GM19438 (cell line): ENCODE results near the gene RPL28.

Source experiments
- ATAC-seq: cut with Tn5 transposase; IDR thresholded peaks from one replicate; pipeline ENCODE4 v1.9.1; 2021; ENCODE audit warnings: low read depth; ENCODE audit not compliant: unreplicated experiment

The RPL28 gene

GRCh38 chr19:55372316-55373081 lies 13.2 kb upstream of the RPL28 start:
- no peak for ATAC-seq

- no peak for ATAC-seq
These were observed 12.3 kb upstream of the RPL28 start for GRCh38 chr19:55373306-55373992.

GRCh38 chr19:55373993-55374757 lies 11.6 kb upstream of the RPL28 start:
- no peak for ATAC-seq

- ATAC-seq = no peak
These were observed 9.3 kb upstream of the RPL28 start, which contains the start of gene TMEM190 for GRCh38 chr19:55376241-55376933. TMEM190 (plus strand) TSS chr19:55376826; CDS start chr19:55376854, 28 bp downstream.

- ATAC-seq = no peak
These were observed 8.2 kb upstream of the RPL28 start for GRCh38 chr19:55377356-55378131.

- ATAC-seq = no peak
These were observed 6.6 kb upstream of the RPL28 start for GRCh38 chr19:55379174-55379573.

GRCh38 chr19:55382013-55382412 lies 3.7 kb upstream of the RPL28 start:
- ATAC-seq = no peak

GRCh38 chr19:55382522-55383054 lies 3.1 kb upstream of the RPL28 start:
- ATAC-seq = no peak

GRCh38 chr19:55383279-55384130 lies 2.2 kb upstream of the RPL28 start:
- ATAC-seq = no peak

- ATAC-seq = no peak
These were observed 1.4 kb upstream of the RPL28 start, which contains the start of gene TMEM238 for GRCh38 chr19:55384131-55384919. TMEM238 (minus strand) TSS chr19:55384292; CDS start chr19:55384259, 33 bp downstream.

GRCh38 chr19:55384920-55385723 lies 610 bp upstream of the RPL28 start:
- ATAC-seq = peak; percentile 54

GRCh38 chr19:55386493-55386971 lies 800 bp downstream of the RPL28 start:
- no peak for ATAC-seq

- no peak for ATAC-seq
These were observed 2.2 kb downstream of the RPL28 start for GRCh38 chr19:55387736-55388497.

- ATAC-seq = no peak
These were observed 3.9 kb downstream of the RPL28 start for GRCh38 chr19:55389386-55390317.

- ATAC-seq = no peak
These were observed 4.7 kb downstream of the RPL28 start for GRCh38 chr19:55390461-55390880.
